ENCODE data around the gene CMTR1. TPM values are rescaled to one million over a fixed set of nuclear protein-coding genes. Genes with fewer than 3 reads are reported as not detected.

CMTR1 gene
- polyA plus RNA-seq, 1 donor: 33.1 TPM

DNA sequence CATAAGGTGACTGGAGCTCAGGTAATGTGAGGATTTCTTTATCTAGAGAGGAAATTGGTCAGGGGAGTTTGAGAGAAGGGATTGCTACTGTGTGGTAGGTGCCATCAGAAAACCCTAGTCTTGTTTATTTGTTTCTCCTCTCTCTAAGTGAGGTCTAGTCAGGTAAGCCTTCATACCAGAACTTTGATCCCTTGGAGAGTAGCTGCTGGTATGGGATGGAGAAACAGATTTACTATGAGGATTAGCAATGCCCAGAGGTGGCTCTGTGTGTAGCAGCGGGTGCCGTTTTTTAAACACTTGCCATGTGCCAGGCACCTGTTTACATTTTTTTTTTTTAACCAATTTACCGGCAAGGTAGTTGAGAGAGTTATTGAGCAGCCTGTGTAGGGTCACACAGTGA is 19.5 kb downstream of the CMTR1 start:
- Histone ChIP-seq H3K27ac (ENCODE audit: low read length) (no peak overlapping the region), H3K4me1 (ENCODE audit: control insufficient read depth, insufficient read depth, low read length) (no peaks in the 10 kb centered on the region), H3K9me3 (ENCODE audit: control insufficient read depth, low read depth, low read length) (no peaks in the 10 kb centered on the region), H3K27me3 (ENCODE audit: control insufficient read depth, insufficient read depth, low read length) (no peaks in the 10 kb centered on the region), H3K36me3 (ENCODE audit: control insufficient read depth, insufficient read depth, low read length) (peaks cover 80% of the 10 kb centered on the region), H3K4me3 (ENCODE audit: low read length) (no peak overlapping the region)
- WGBS (ENCODE audit: insufficient coverage, low lambda C conversion rate): no CpG with 5 or more reads among the region's 3 CpGs
- no peak for DNase-seq

- H3K27me3 ChIP-seq (ENCODE audit: control insufficient read depth, insufficient read depth, low read length): no peaks in the 10 kb centered on the region
- H3K36me3 ChIP-seq (ENCODE audit: control insufficient read depth, insufficient read depth, low read length): peaks cover 87% of the 10 kb centered on the region
- H3K4me1 ChIP-seq (ENCODE audit: control insufficient read depth, insufficient read depth, low read length): no peaks in the 10 kb centered on the region
- 83% methylated on average over 1 of the region's 8 CpGs for WGBS (ENCODE audit: insufficient coverage, low lambda C conversion rate)
- no peak overlapping the region for H3K4me3 ChIP-seq (ENCODE audit: low read length)
- H3K9me3 ChIP-seq (ENCODE audit: control insufficient read depth, low read depth, low read length): no peaks in the 10 kb centered on the region
- peak overlapping the region; percentile 18 for H3K27ac ChIP-seq (ENCODE audit: low read length)
- DNase-seq: peak in 1 of 2 donors; percentile 8
Measured at GRCh38 chr6:37454420-37455140, 21.6 kb downstream of the CMTR1 start.

DNA sequence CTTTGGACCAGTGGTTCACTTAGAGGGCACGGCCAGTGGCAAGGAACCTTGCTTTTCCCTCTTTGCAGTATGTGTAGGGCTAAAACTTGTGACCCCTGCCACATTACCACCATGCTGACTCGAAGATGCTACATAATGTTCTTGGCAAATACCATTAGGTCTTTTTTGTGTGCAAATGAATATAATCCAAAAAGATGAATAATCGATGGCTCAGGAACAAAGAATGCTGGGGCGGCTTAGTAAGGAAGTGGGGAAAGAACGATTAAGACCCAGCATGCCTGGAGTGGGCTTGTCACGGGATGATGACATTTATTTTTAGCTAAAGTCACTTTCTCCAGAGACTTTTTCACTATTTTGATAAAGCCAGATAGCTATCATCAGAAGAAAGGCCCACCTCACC is 23.1 kb downstream of the CMTR1 start:
- DNase-seq: no peak
- no peak overlapping the region for H3K27ac ChIP-seq (ENCODE audit: low read length)
- no CpG with 5 or more reads among the region's 6 CpGs for WGBS (ENCODE audit: insufficient coverage, low lambda C conversion rate)

DNA sequence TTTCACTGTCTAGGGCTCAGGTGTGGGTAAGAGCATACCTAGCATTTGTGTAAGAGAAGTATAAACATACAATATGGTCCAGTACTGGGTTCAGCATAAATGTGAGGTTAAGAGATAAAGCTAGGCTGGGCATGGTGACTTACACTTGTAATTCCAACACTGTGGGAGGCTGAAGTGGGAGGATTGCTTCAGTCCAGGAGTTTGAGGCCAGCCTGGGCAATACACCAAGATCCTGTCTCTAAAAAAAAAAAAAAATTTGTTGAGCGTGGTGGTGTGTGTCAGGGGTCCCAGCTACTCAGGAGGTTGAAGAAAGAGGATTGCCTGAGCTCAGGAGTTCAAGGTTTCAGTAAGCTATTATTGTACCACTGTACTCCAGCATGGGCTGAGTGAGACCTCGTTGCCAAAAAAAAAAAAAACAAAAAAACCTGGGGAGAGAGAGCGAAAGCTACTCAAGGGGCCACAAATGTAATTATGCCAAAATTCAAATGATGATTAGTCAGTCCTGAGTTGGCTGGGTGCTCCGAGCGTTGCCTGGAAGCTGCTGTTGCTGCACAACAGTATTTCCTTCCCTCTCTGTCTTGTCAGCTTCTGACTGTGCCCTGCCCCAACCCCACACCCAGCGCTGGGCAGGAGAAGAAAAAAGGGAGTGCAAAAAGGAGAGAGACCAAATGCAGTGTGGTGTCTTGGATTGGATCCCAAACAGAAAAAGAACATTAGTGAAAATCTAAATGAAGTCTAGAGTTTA is 24.0 kb downstream of the CMTR1 start:
- Histone ChIP-seq H3K9me3 (ENCODE audit: control insufficient read depth, low read depth, low read length) (no peaks in the 10 kb centered on the region), H3K4me1 (ENCODE audit: control insufficient read depth, insufficient read depth, low read length) (no peaks in the 10 kb centered on the region), H3K4me3 (ENCODE audit: low read length) (no peak overlapping the region), H3K27ac (ENCODE audit: low read length) (no peak overlapping the region), H3K36me3 (ENCODE audit: control insufficient read depth, insufficient read depth, low read length) (peaks cover 89% of the 10 kb centered on the region), H3K27me3 (ENCODE audit: control insufficient read depth, insufficient read depth, low read length) (no peaks in the 10 kb centered on the region)
- WGBS (ENCODE audit: insufficient coverage, low lambda C conversion rate): no CpG with 5 or more reads among the region's 6 CpGs
- no peak for DNase-seq

More for the DNA sequence above, 23.1 kb downstream of the CMTR1 start:
- no peaks in the 10 kb centered on the region for H3K27me3 ChIP-seq (ENCODE audit: control insufficient read depth, insufficient read depth, low read length)
- no peaks in the 10 kb centered on the region for H3K9me3 ChIP-seq (ENCODE audit: control insufficient read depth, low read depth, low read length)
- no peak overlapping the region for H3K4me3 ChIP-seq (ENCODE audit: low read length)
- no peaks in the 10 kb centered on the region for H3K4me1 ChIP-seq (ENCODE audit: control insufficient read depth, insufficient read depth, low read length)
- H3K36me3 ChIP-seq (ENCODE audit: control insufficient read depth, insufficient read depth, low read length): peaks cover 89% of the 10 kb centered on the region

DNA sequence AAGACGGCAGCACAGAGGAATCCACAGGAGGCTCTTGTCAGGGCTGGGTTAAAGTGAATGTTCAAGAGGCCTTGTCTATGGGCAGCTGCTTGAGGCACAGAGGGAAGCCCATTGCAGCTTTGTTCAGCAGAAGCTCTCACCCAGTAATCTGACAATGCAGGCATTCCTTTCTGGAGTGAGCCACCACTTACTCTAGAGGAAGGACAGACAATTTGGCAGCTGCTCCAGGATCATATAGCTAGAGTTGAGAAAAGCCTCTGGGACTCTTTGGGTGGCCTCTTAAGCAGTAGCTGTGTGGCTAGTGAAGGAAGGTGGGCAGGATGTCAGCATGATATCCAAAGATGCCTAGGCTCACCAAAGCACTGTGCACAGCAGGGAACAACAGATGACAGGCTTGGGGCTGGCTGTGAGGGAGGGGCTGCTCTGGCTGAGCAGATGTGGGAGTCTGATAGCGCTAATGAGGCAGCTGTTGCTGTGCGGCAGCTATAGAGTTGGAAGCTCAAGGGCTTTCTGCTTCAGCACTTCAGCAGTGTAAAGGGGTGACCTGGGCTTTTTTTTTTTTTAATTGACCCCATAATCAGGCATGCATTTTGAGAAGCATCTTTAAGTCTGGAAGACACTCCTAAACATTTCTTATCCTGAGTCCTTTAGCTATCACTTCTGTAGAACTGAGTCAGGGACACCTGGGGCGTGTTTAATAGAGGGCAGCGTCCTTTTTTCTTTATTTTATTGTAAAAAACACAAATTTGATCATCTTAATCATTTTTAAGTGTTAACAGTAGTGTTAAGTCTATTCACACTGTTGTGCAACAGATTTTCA is 27.2 kb downstream of the CMTR1 start:
- Histone ChIP-seq H3K4me1 (ENCODE audit: control insufficient read depth, insufficient read depth, low read length) (no peaks in the 10 kb centered on the region), H3K27me3 (ENCODE audit: control insufficient read depth, insufficient read depth, low read length) (no peaks in the 10 kb centered on the region), H3K4me3 (ENCODE audit: low read length) (no peak overlapping the region), H3K36me3 (ENCODE audit: control insufficient read depth, insufficient read depth, low read length) (peaks cover 74% of the 10 kb centered on the region), H3K9me3 (ENCODE audit: control insufficient read depth, low read depth, low read length) (no peaks in the 10 kb centered on the region), H3K27ac (ENCODE audit: low read length) (no peak overlapping the region)
- WGBS (ENCODE audit: insufficient coverage, low lambda C conversion rate): no CpG with 5 or more reads among the region's 5 CpGs
- no peak for DNase-seq

DNA sequence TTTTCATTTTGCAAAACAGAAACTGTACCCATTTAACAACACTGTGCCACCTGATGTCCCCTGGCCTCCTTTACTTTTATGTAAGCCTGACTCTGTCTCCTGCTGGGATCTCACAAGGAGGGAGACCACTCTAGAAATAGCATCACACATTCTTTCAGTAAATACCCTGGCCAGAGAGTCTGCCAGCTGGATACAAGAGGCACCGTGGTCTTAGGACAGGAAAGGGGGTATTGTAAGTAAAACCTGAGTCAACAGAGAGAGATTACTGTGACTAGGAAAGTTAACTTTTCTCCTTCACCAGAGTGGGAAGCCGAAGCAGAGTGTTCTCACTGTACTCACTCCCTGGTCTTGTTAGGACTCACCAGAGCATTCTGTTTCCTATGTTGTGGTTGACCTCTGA is 27.8 kb downstream of the CMTR1 start:
- no peak for DNase-seq
- no CpG with 5 or more reads among the region's 2 CpGs for WGBS (ENCODE audit: insufficient coverage, low lambda C conversion rate)
- peaks cover 69% of the 10 kb centered on the region for H3K36me3 ChIP-seq (ENCODE audit: control insufficient read depth, insufficient read depth, low read length)

GRCh38 chr6:37463110-37463509 is 30.1 kb downstream of the CMTR1 start:
- Histone ChIP-seq H3K4me1 (ENCODE audit: control insufficient read depth, insufficient read depth, low read length) (no peaks in the 10 kb centered on the region), H3K27me3 (ENCODE audit: control insufficient read depth, insufficient read depth, low read length) (no peaks in the 10 kb centered on the region), H3K4me3 (ENCODE audit: low read length) (no peak overlapping the region), H3K27ac (ENCODE audit: low read length) (no peak overlapping the region), H3K9me3 (ENCODE audit: control insufficient read depth, low read depth, low read length) (peaks cover 7% of the 10 kb centered on the region), H3K36me3 (ENCODE audit: control insufficient read depth, insufficient read depth, low read length) (peaks cover 58% of the 10 kb centered on the region)
- DNase-seq: no peak

More for the DNA sequence above, 27.8 kb downstream of the CMTR1 start:
- Histone ChIP-seq H3K27ac (ENCODE audit: low read length) (no peak overlapping the region), H3K4me1 (ENCODE audit: control insufficient read depth, insufficient read depth, low read length) (no peaks in the 10 kb centered on the region), H3K27me3 (ENCODE audit: control insufficient read depth, insufficient read depth, low read length) (no peaks in the 10 kb centered on the region), H3K9me3 (ENCODE audit: control insufficient read depth, low read depth, low read length) (no peaks in the 10 kb centered on the region), H3K4me3 (ENCODE audit: low read length) (no peak overlapping the region)

DNA sequence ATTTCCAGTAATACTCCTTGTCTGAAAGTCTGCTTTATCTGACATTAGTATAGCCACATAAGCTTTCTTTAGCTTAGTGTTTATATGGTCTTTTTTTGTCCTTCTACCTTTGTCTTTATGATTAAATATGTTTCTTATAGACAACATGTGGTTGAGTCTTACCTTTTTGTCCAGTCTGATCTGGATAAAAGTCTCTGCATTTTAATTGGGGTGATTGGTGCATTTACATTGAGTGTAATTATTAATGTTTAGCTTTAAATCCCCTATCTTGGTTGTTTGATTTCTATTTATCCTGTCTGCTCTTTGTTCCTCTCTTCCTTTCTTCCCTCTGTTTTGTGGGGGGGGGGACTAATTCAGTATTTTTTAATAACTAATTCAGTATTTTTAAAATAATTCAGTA is 34.7 kb downstream of the CMTR1 start:
- no peaks in the 10 kb centered on the region for H3K27me3 ChIP-seq (ENCODE audit: control insufficient read depth, insufficient read depth, low read length)
- peaks cover 38% of the 10 kb centered on the region for H3K36me3 ChIP-seq (ENCODE audit: control insufficient read depth, insufficient read depth, low read length)
- no peak for DNase-seq
- peaks cover 7% of the 10 kb centered on the region for H3K9me3 ChIP-seq (ENCODE audit: control insufficient read depth, low read depth, low read length)
- H3K27ac ChIP-seq (ENCODE audit: low read length): no peak overlapping the region
- H3K4me3 ChIP-seq (ENCODE audit: low read length): no peak overlapping the region
- H3K4me1 ChIP-seq (ENCODE audit: control insufficient read depth, insufficient read depth, low read length): no peaks in the 10 kb centered on the region

DNA sequence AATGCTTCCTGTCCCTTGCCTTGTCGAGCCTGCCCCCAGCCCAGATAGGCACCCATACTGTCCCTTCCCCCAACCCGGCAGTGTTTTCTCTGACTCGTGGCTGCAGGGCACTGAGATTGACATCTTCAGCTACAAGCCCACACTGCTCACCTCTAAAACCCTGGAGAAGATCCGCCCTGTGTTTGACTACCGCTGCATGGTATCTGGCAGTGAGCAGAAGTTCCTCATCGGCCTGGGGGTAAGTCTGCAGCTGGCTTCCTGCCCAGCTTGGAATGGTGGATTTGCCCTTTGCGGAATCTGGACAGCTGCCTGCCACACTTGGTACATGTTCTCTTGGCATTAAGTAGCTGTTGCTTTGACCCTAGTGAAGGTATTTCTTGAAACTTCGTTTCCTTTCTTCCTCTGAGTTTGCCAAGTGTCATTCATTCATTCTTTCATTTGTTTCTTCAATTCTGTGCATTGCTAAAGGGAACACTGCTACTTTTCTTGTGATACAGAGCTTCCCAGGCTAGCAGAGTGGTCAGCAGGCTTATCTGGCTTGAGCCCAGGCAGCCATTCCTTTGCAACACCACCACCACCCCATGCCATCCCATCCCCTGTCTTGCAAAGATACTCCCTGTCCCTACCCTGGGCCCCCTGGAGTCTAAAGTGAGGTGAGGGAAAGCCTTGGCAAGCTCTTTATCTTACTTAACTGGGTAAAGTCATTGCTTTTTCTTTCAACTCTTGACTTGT is 40.5 kb downstream of the CMTR1 start:
- WGBS (ENCODE audit: insufficient coverage, low lambda C conversion rate): no CpG with 5 or more reads among the region's 8 CpGs
- no peak for DNase-seq
- Histone ChIP-seq H3K4me3 (ENCODE audit: low read length) (no peak overlapping the region), H3K27me3 (ENCODE audit: control insufficient read depth, insufficient read depth, low read length) (no peaks in the 10 kb centered on the region), H3K4me1 (ENCODE audit: control insufficient read depth, insufficient read depth, low read length) (no peaks in the 10 kb centered on the region), H3K9me3 (ENCODE audit: control insufficient read depth, low read depth, low read length) (no peaks in the 10 kb centered on the region), H3K36me3 (ENCODE audit: control insufficient read depth, insufficient read depth, low read length) (peaks cover 73% of the 10 kb centered on the region), H3K27ac (ENCODE audit: low read length) (no peak overlapping the region)

GRCh38 chr6:37474316-37474715 is 41.3 kb downstream of the CMTR1 start:
- DNase-seq: no peak
- no CpG with 5 or more reads among the region's 4 CpGs for WGBS (ENCODE audit: insufficient coverage, low lambda C conversion rate)
- Histone ChIP-seq H3K4me1 (ENCODE audit: control insufficient read depth, insufficient read depth, low read length) (no peaks in the 10 kb centered on the region), H3K36me3 (ENCODE audit: control insufficient read depth, insufficient read depth, low read length) (peaks cover 81% of the 10 kb centered on the region), H3K27ac (ENCODE audit: low read length) (no peak overlapping the region), H3K27me3 (ENCODE audit: control insufficient read depth, insufficient read depth, low read length) (no peaks in the 10 kb centered on the region), H3K9me3 (ENCODE audit: control insufficient read depth, low read depth, low read length) (no peaks in the 10 kb centered on the region), H3K4me3 (ENCODE audit: low read length) (no peak overlapping the region)
